HepG2 (cell line): ENCODE data around the gene IPO13. TPM values are rescaled to one million over a fixed set of nuclear protein-coding genes. Genes with fewer than 3 reads are reported as not detected.

Experiments used
- AGO2 ChIP-seq: fragments of 200-400 bp; formaldehyde crosslinking; optimal IDR thresholded peaks from 2 replicates; pipeline ENCODE3; 2017; ENCODE audit warnings: mild to moderate bottlenecking, low read depth, low read length, moderate library complexity
- CEBPB ChIP-seq: IDR thresholded peaks from 2 replicates; pipeline ENCODE4 v1.6.1; 2011; ENCODE audit warnings: low read depth, low read length, improper control_type of control experiment, borderline replicate concordance
- FOXA1 ChIP-seq, 2 experiments: fragments of 450-650 bp in 1 of 2; sonication (generic) in 1 of 2; formaldehyde crosslinking in 1 of 2; IDR thresholded peaks; 2 replicates each; pipeline versions ENCODE4 v1.4.0 to v1.6.1; 2016 to 2020; ENCODE audit warnings: missing genetic modification reagents in 1 of 2
- SRF ChIP-seq: IDR thresholded peaks from 2 replicates; pipeline ENCODE4 v1.6.1; 2011; ENCODE audit warnings: mild to moderate bottlenecking, low read depth, low read length, moderate library complexity
- TERF1 ChIP-seq: sonication (generic); formaldehyde crosslinking; IDR thresholded peaks from 2 replicates; pipeline ENCODE4 v1.8.0; 2022; ENCODE audit warnings: mild to moderate bottlenecking, missing genetic modification reagents, moderate library complexity
- ZNF407 ChIP-seq: sonication (generic); formaldehyde crosslinking; IDR thresholded peaks from one replicate; pipeline ENCODE4 v1.5.1; 2020; ENCODE audit warnings: mild to moderate bottlenecking, missing genetic modification reagents; ENCODE audit errors: not compliant biosample characterization
- ZNF646 ChIP-seq: sonication (generic); formaldehyde crosslinking; IDR thresholded peaks from 2 replicates; pipeline ENCODE4 v1.9.0; 2021; ENCODE audit warnings: mild to moderate bottlenecking, missing genetic modification reagents
- polyA plus RNA-seq, 8 experiments: library from polyadenylated mRNA; depleted of rRNA in 3 of 8; stranded (reverse) in 7 of 8; unstranded in 1 of 8; fragments of >200 nt; fragmentation: Illumina TruSeq in 4 of 8; extraction: Trizol in 4 of 8; gene quantifications; 2 replicates each; pipeline versions ENCODE4 v1.2.1 to v1.2.3, GENCODE V29; 2011 to 2016; ENCODE audit warnings: low read depth in 4 of 8, missing spikeins in 1 of 8, mixed read lengths in 1 of 8; ENCODE audit not compliant: insufficient read depth in 1 of 8
- total RNA-seq, 5 experiments: library from RNA; depleted of rRNA; stranded (reverse); fragments of >200 nt; fragmentation: Illumina TruSeq; extraction: Trizol; gene quantifications; 2 replicates each; pipeline ENCODE4 v1.2.3, GENCODE V29; 2016; ENCODE audit warnings: low read depth in 1 of 5

The IPO13 gene
- total and polyA plus RNA-seq, 2 of the 13 experiments (the other 11 are each of a cell fraction or from before 2014, with no cell fraction given) = 12.9 to 15.6 TPM

DNA sequence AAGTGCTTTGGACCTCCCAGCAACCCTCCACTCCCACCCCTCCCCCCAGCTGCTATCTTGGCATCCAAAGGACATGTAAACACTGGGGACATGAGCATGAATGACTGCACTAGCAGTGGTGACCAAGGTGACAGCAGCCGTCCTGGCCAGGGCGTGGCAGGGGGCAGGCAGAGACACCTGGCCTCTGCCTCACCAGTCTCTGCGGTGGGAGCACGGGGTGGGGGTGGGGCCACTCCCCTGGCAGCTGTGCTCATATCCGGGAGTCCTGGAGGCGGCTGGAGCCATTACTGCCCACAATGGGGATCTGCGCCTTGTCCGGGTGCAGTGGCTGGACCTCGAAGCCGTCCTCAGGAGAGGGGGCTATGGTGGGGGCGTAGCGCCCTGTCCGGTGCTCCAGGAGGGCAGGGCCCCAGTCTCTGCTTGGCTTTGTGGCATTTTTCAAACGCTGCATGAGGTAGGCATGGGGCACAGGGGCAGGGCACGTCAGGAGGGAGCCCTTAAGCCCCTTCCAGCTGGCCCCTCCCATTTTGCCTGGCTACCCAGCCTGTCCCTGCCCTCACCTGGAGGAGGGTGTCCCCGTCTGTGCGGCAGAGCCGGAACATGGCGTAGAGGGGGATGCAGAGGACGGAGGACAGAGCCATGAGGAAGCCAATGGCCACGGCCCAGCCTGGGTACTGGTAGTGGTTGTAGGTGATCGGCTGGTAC is 50.7 kb downstream of the IPO13 start (continued):
- TF ChIP-seq ZNF646 (CRISPR knock-in tag) = no peak
- TF ChIP-seq CEBPB = no peak
- TF ChIP-seq TERF1 (CRISPR knock-in tag) = no peak
- no peak for TF ChIP-seq ZNF407 (CRISPR knock-in tag)
- TF ChIP-seq FOXA1 (IDR thresholded peaks at IDR 0.05) = no peak
- TF ChIP-seq FOXA1 (CRISPR knock-in tag; IDR thresholded peaks at IDR 0.05) = 0 out of 2 replicates have a peak, but pooled peaks have one; percentile 14
- TF ChIP-seq AGO2 = peak; percentile 54
- no peak for TF ChIP-seq SRF
